OCI-LY7 (cell line): Measurements from ENCODE around the gene ROBO1. TPM values are rescaled to one million over a fixed set of nuclear protein-coding genes. Genes with fewer than 3 reads are reported as not detected.

Experiments used
- BruUV-seq: library from RNA; stranded (reverse); fragments of 400-500 nt; replicated peaks from 2 replicates; lab custom pipeline; 2021; lab: Mats Ljungman, UMichigan
- CTCF ChIA-PET: fragments of 300-600 bp; sonication (Branson Sonifier 250); formaldehyde crosslinking; loops from one replicate; lab custom pipeline; 2022; ENCODE audit warnings: antibody characterized with exemption; ENCODE audit not compliant: unreplicated experiment; lab: Charles Lee
- POLR2A ChIA-PET: fragments of 300-600 bp; sonication (Branson Sonifier 250); formaldehyde crosslinking; loops from one replicate; lab custom pipeline; 2022; ENCODE audit warnings: antibody characterized with exemption; lab: Charles Lee
- DNase-seq: peaks from one replicate; pipeline ENCODE4 v3.0.0-alpha.2; 2015; ENCODE audit warnings: low spot score
- H2AFZ ChIP-seq: fragments of 200-600 bp; sonication (generic), shearing (Covaris generic); 2 replicates; pipeline ENCODE4 v1.6.1; 2014; ENCODE audit warnings: mild to moderate bottlenecking, antibody characterized with exemption, low read length, moderate library complexity
- H3K27ac ChIP-seq: fragments of 200-600 bp; sonication (generic); 2 replicates; pipeline ENCODE4 v1.5.1; 2014; ENCODE audit warnings: mixed run types, low read depth, mild to moderate bottlenecking, moderate library complexity, low read length, inconsistent platforms; ENCODE audit not compliant: poor library complexity, severe bottlenecking
- H3K36me3 ChIP-seq: fragments of 200-600 bp; sonication (generic); 2 replicates; pipeline ENCODE4 v1.6.1; 2014; ENCODE audit warnings: mild to moderate bottlenecking, antibody characterized with exemption, low read length, moderate library complexity, mixed read lengths; ENCODE audit not compliant: insufficient read depth
- H3K4me1 ChIP-seq: fragments of 200-600 bp; sonication (generic); 2 replicates; pipeline ENCODE4 v1.5.1; 2014; ENCODE audit warnings: mild to moderate bottlenecking, low read length; ENCODE audit not compliant: insufficient read depth, poor library complexity, severe bottlenecking
- H3K4me2 ChIP-seq: fragments of 200-600 bp; sonication (generic); 2 replicates; pipeline ENCODE4 v1.6.1; 2014; ENCODE audit warnings: mild to moderate bottlenecking, low read length
- H3K4me3 ChIP-seq: fragments of 200-600 bp; sonication (generic); 2 replicates; pipeline ENCODE4 v1.5.1; 2014; ENCODE audit warnings: mild to moderate bottlenecking, low read depth, low read length; ENCODE audit not compliant: poor library complexity, severe bottlenecking
- H3K79me2 ChIP-seq: fragments of 200-600 bp; sonication (generic); 2 replicates; pipeline ENCODE4 v1.6.1; 2016; ENCODE audit warnings: low read depth, mild to moderate bottlenecking, low read length, moderate library complexity, mixed read lengths; ENCODE audit not compliant: insufficient read depth
- H3K9me2 ChIP-seq: fragments of 200-600 bp; sonication (generic); 2 replicates; pipeline ENCODE4 v1.6.1; 2016; ENCODE audit warnings: mild to moderate bottlenecking, low read length, mixed read lengths; ENCODE audit not compliant: insufficient read depth
- H3K9me3 ChIP-seq: fragments of 200-600 bp; sonication (generic); 2 replicates; pipeline ENCODE4 v1.6.1; 2014; ENCODE audit warnings: mild to moderate bottlenecking, mixed run types, low read length, mixed read lengths
- H4K20me1 ChIP-seq: fragments of 200-600 bp; sonication (generic); 2 replicates; pipeline ENCODE4 v1.6.1; 2014; ENCODE audit warnings: mild to moderate bottlenecking, antibody characterized with exemption, low read length, moderate library complexity, mixed read lengths; ENCODE audit not compliant: insufficient read depth
- EZH2phosphoT487 ChIP-seq: fragments of 200-600 bp; sonication (generic); IDR thresholded peaks from 2 replicates; pipeline ENCODE4 v1.6.1; 2018; ENCODE audit warnings: low read depth, borderline replicate concordance, mild to moderate bottlenecking, mixed run types, antibody characterized with exemption, low read length, moderate library complexity, mixed read lengths
- intact Hi-C: fragments of 100-400 bp; cut with micrococcal nuclease; formaldehyde crosslinking; loops from one replicate; pipeline ENCODE4 v1.10.0; 2022; ENCODE audit not compliant: unreplicated experiment
- total RNA-seq, 2 experiments: library from RNA; depleted of rRNA in 1 of 2; stranded (reverse); fragments of >200 nt in 1 of 2; shearing (Covaris generic) in 1 of 2; gene quantifications; 2 replicates each; pipeline ENCODE4 v1.2.3, GENCODE V29; 2014 to 2022
- TF ChIP-seq, protein P1 (sequence below): fragments of 200-600 bp; sonication (generic); conservative IDR thresholded peaks from 2 replicates; pipeline ENCODE4 v1.5.1; 2014; ENCODE audit warnings: mild to moderate bottlenecking, antibody characterized with exemption, low read length, moderate library complexity, mixed read lengths

Gene ROBO1
- total RNA-seq, 2 experiments from 2014 or later = not detected

DNA sequence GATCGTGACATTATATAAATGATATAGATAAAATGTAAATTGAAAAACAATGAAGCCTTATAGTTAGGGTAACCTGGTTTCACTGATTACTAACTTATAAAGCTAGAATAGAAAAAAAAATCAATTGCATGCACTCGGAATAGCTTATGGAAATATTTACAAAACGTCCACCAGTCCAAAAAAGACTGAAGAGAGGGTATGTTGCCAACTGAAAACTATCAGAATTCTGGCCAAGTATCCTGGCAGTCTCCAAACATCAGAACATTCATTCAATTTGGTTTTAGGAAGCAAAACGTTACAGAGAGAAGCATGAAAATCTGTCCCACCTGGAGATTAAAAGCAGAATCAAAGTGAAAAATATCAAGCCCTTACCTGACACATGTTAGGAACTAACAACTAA, 892.4 kb downstream of the ROBO1 start:
- TF ChIP-seq EZH2phosphoT487 = no peak
- TF ChIP-seq, protein P1, sequence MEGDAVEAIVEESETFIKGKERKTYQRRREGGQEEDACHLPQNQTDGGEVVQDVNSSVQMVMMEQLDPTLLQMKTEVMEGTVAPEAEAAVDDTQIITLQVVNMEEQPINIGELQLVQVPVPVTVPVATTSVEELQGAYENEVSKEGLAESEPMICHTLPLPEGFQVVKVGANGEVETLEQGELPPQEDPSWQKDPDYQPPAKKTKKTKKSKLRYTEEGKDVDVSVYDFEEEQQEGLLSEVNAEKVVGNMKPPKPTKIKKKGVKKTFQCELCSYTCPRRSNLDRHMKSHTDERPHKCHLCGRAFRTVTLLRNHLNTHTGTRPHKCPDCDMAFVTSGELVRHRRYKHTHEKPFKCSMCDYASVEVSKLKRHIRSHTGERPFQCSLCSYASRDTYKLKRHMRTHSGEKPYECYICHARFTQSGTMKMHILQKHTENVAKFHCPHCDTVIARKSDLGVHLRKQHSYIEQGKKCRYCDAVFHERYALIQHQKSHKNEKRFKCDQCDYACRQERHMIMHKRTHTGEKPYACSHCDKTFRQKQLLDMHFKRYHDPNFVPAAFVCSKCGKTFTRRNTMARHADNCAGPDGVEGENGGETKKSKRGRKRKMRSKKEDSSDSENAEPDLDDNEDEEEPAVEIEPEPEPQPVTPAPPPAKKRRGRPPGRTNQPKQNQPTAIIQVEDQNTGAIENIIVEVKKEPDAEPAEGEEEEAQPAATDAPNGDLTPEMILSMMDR = no peak
- Histone ChIP-seq H2AFZ (no peak overlapping the region), H3K4me3 (no peak overlapping the region), H3K36me3 (no peaks in the 10 kb centered on the region), H3K4me2 (no peak overlapping the region), H3K9me3 (no peaks in the 10 kb centered on the region), H3K9me2 (no peaks in the 10 kb centered on the region), H3K27ac (no peak overlapping the region), H3K4me1 (no peaks in the 10 kb centered on the region), H3K79me2 (no peaks in the 10 kb centered on the region), H4K20me1 (no peaks in the 10 kb centered on the region)
- no TSS peak for BruUV-seq
- no peak for DNase-seq
- ChIA-PET CTCF (no interaction called here), POLR2A (interaction anchor here (0.7 kb wide), 1 partner anchor 374 kb away, joined by 3 read pairs; no protein-coding TSS in a partner anchor)
- intact Hi-C loops = no loop called here

DNA sequence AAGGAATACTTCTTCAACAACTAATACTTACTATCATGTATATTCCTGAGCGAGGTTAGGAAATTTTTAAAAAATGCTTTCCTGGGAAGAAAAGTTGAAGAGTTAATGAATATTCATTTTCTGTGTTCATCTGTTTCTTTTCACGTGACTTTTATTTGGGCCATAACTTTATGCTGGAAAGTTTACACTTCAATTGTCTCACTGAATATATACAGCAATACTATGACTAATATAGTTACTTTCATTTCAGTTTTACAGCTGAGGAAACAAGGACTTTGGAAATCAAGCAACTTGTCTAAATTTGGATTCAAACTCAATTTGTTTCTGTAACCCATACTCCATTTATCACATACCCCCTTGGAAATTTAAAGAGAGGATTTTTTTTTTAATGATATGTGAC, 894.2 kb downstream of the ROBO1 start:
- H3K4me3 ChIP-seq = no peak overlapping the region
- H3K9me3 ChIP-seq = no peaks in the 10 kb centered on the region
- no peaks in the 10 kb centered on the region for H4K20me1 ChIP-seq
- intact Hi-C loops = no loop called here
- no peaks in the 10 kb centered on the region for H3K36me3 ChIP-seq
- no peaks in the 10 kb centered on the region for H3K79me2 ChIP-seq
- BruUV-seq = no TSS peak
- TF ChIP-seq, protein P1 = no peak
- TF ChIP-seq EZH2phosphoT487 = no peak
- ChIA-PET POLR2A (no interaction called here), CTCF (no interaction called here)
- no peaks in the 10 kb centered on the region for H3K9me2 ChIP-seq
- H3K4me2 ChIP-seq = no peak overlapping the region
- H2AFZ ChIP-seq = no peak overlapping the region
- no peak for DNase-seq
- no peak overlapping the region for H3K27ac ChIP-seq
- no peaks in the 10 kb centered on the region for H3K4me1 ChIP-seq

DNA sequence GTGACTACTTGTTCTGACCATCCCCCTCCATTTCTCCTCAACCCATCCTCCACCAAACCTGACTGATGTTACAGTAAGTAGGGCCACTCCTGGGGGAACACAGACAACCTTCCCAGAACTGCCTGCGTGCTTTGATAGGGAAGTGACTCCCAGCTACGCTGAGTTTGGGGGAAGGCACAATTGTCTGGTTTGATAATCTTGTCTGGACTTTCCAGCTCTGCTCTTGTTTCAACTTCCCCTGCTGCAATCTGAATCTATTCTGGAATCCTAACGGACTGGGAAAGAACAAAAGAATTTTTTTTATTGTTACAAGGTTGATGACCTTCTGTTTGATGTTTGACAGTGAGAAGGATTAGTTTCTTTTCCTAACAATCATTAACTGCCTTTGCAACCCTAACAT, 895.6 kb downstream of the ROBO1 start:
- Histone ChIP-seq H3K4me2 (no peak overlapping the region), H3K27ac (no peak overlapping the region), H3K4me1 (no peaks in the 10 kb centered on the region), H3K36me3 (no peaks in the 10 kb centered on the region), H4K20me1 (no peaks in the 10 kb centered on the region), H3K4me3 (no peak overlapping the region), H3K9me3 (no peaks in the 10 kb centered on the region), H3K79me2 (no peaks in the 10 kb centered on the region), H3K9me2 (no peaks in the 10 kb centered on the region), H2AFZ (no peak overlapping the region)
- no TSS peak for BruUV-seq
- TF ChIP-seq, protein P1 = no peak
- TF ChIP-seq EZH2phosphoT487 = no peak
- DNase-seq = no peak
- intact Hi-C loops = no loop called here
- ChIA-PET POLR2A (no interaction called here), CTCF (no interaction called here)
